HL-60 (cell line): ENCODE results near the gene COBL.

Experiments
- DNase-seq, 2 experiments: peaks; one replicate each; pipeline ENCODE4 v3.0.0-alpha.2; 2010 to 2020; ENCODE audit warnings: low read depth in 1 of 2, low spot score in 1 of 2
- H3K27ac ChIP-seq: fragments of 250-450 bp; sonication (Bioruptor Pico); replicated peaks from 2 replicates; pipeline ENCODE4 v1.5.1; 2020; ENCODE audit warnings: mild to moderate bottlenecking, moderate library complexity
- H3K27me3 ChIP-seq: fragments of 250-450 bp; sonication (Bioruptor Pico); 2 replicates; pipeline ENCODE4 v1.5.1; 2021; ENCODE audit warnings: mild to moderate bottlenecking, moderate library complexity; ENCODE audit not compliant: insufficient read depth, poor library complexity, severe bottlenecking
- H3K4me3 ChIP-seq: replicated peaks from 2 replicates; pipeline ENCODE4 v1.5.1; 2011; ENCODE audit warnings: mild to moderate bottlenecking, control low read depth, low read length; ENCODE audit not compliant: insufficient read depth
- CTCF ChIP-seq: IDR thresholded peaks from one replicate; pipeline ENCODE4 v1.5.1; 2011; ENCODE audit warnings: low read length, control low read depth, inconsistent platforms; ENCODE audit not compliant: insufficient read depth
- GABPA ChIP-seq: IDR thresholded peaks from 2 replicates; pipeline ENCODE4 v1.6.1; 2012; ENCODE audit warnings: low read depth
- POLR2AphosphoS5 ChIP-seq: IDR thresholded peaks from 2 replicates; pipeline ENCODE4 v1.6.1; 2012; ENCODE audit warnings: low read depth
- REST ChIP-seq: IDR thresholded peaks from 2 replicates; pipeline ENCODE4 v1.6.1; 2012; ENCODE audit warnings: low read depth; ENCODE audit not compliant: insufficient replicate concordance
- SPI1 ChIP-seq: IDR thresholded peaks from 2 replicates; pipeline ENCODE4 v1.6.1; 2012; ENCODE audit warnings: low read depth, mild to moderate bottlenecking, borderline replicate concordance

The COBL gene

GRCh38 chr7:51187941-51188340 is 128.7 kb downstream of the COBL start:
- Histone ChIP-seq H3K27ac (no peak overlapping the region), H3K4me3 (no peak overlapping the region), H3K27me3 (no peaks in the 10 kb centered on the region)
- TF ChIP-seq SPI1 (no peak), REST (no peak), GABPA (no peak), CTCF (no peak), POLR2AphosphoS5 (no peak)
- no peak for DNase-seq

- Histone ChIP-seq H3K4me3 (no peak overlapping the region), H3K27ac (no peak overlapping the region), H3K27me3 (no peaks in the 10 kb centered on the region)
- no peak for DNase-seq
- no peak for TF ChIP-seq SPI1
- TF ChIP-seq POLR2AphosphoS5 = no peak
- no peak for TF ChIP-seq REST
- no peak for TF ChIP-seq GABPA
- no peak for TF ChIP-seq CTCF
Measured at GRCh38 chr7:51186531-51186930, 130.1 kb downstream of the COBL start.

GRCh38 chr7:51182636-51183166 is 133.9 kb downstream of the COBL start:
- DNase-seq = no peak
- Histone ChIP-seq H3K27ac (no peak overlapping the region), H3K27me3 (no peaks in the 10 kb centered on the region), H3K4me3 (no peak overlapping the region)
- TF ChIP-seq REST (no peak), GABPA (no peak), CTCF (no peak), POLR2AphosphoS5 (no peak), SPI1 (no peak)
